SK-N-DZ (cell line): ENCODE data around the gene NCDN.
"Not testable (repeated sequence)": the region's sequence is repeated elsewhere in the genome, so short reads cannot be mapped to it uniquely, and the experiment has no call there.

Experiments used
- DNase-seq: peaks from one replicate; pipeline ENCODE4 v3.0.0-alpha.2; 2015; ENCODE audit warnings: low spot score

NCDN gene

GRCh38 chr1:35570589-35571137, 13.1 kb downstream of the NCDN start:
- DNase-seq: peak; percentile 47

- no peak for DNase-seq
Measured at GRCh38 chr1:35571263-35571662, 13.7 kb downstream of the NCDN start.

- DNase-seq: no peak
Measured at GRCh38 chr1:35572296-35572695, 14.7 kb downstream of the NCDN start.

GRCh38 chr1:35573198-35574124, 15.9 kb downstream of the NCDN start, which contains the start of gene TFAP2E:
Gene TFAP2E (plus strand): TSS chr1:35573314. CDS start chr1:35573578, 264 bp downstream.
- DNase-seq: no peak

GRCh38 chr1:35574125-35574654, 16.6 kb downstream of the NCDN start:
- DNase-seq: no peak

GRCh38 chr1:35574655-35575415, 17.2 kb downstream of the NCDN start:
- DNase-seq: no peak

- no peak for DNase-seq
Measured at GRCh38 chr1:35575416-35575958, 17.9 kb downstream of the NCDN start.

- no peak for DNase-seq
Measured at GRCh38 chr1:35576061-35576765, 18.6 kb downstream of the NCDN start.

- not testable (repeated sequence) for DNase-seq
Measured at GRCh38 chr1:35576766-35577070, 19.1 kb downstream of the NCDN start.

GRCh38 chr1:35577071-35577998, 19.7 kb downstream of the NCDN start:
- no peak for DNase-seq

GRCh38 chr1:35580949-35581388, 23.4 kb downstream of the NCDN start:
- DNase-seq: no peak

GRCh38 chr1:35581621-35582020, 24.0 kb downstream of the NCDN start:
- DNase-seq: not testable (repeated sequence)

- no peak for DNase-seq
Measured at GRCh38 chr1:35585281-35585680, 27.7 kb downstream of the NCDN start.

GRCh38 chr1:35585805-35586204, 28.2 kb downstream of the NCDN start:
- not testable (repeated sequence) for DNase-seq

GRCh38 chr1:35586808-35587207, 29.2 kb downstream of the NCDN start:
- DNase-seq: no peak

GRCh38 chr1:35587736-35588135, 30.1 kb downstream of the NCDN start:
- DNase-seq: no peak

GRCh38 chr1:35588197-35588910, 30.8 kb downstream of the NCDN start:
- DNase-seq: no peak

- DNase-seq: no peak
Measured at GRCh38 chr1:35589516-35590427, 32.2 kb downstream of the NCDN start.
